ENCODE results near the gene SCGB1A1.
"Not testable (repeated sequence)": the region's sequence is repeated elsewhere in the genome, so short reads cannot be mapped to it uniquely, and the experiment has no call there.

SCGB1A1 gene

DNA sequence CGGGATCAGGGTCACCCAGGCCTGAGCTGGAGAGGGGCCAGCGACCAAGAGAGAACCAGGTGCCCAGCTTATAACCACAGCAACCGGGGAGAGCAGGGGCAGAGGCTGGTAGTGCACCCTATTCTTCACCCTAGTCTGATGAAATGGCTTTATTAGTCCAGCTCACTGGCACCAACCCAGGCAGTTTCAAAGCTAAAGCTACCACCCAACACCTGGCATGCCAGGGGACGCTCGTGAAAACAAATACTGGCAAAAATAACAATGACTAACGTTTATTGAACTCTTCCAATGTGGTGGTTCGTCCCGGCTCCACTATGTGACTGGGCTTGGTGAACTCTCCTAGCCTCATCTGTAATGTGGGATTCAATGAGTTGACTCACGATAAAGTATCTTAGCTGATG is 30.6 kb downstream of the SCGB1A1 start:
- no peaks in the 10 kb centered on the region for H3K9me3 ChIP-seq (ENCODE audit: severe bottlenecking)
- no peak overlapping the region for H3K4me3 ChIP-seq (ENCODE audit: low read depth, low read length)
- no peaks in the 10 kb centered on the region for H3K36me3 ChIP-seq
- no peak overlapping the region for H3K27ac ChIP-seq
- DNase-seq = no peak
- TF ChIP-seq CTCF (IDR thresholded peaks at IDR 0.05; ENCODE audit: low read depth, low read length) = no peak
- no peaks in the 10 kb centered on the region for H3K27me3 ChIP-seq (ENCODE audit: insufficient read depth, low read depth, severe bottlenecking)

DNA sequence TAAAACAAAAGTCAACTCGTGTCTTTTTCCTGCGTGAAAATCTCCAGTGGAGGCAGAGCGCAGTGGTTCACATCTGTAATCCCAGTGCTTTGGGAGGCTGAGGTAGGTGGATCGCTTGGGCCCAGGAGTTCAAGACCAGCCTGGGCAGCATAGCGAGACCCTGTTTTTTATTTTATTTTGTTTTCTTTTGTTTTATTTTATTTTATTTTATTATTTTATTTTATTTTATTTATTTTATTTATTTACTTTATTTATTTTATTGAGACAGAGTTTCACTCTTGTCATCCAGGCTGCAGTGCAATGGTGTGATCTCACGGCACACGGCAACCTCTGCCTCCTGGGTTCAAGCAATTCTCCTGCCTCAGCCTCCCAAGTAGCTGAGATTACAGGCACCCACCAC is 31.1 kb downstream of the SCGB1A1 start:
- not testable (repeated sequence) for H3K27ac ChIP-seq; H3K9me3 ChIP-seq (ENCODE audit: severe bottlenecking); H3K27me3 ChIP-seq (ENCODE audit: insufficient read depth, low read depth, severe bottlenecking); H3K4me3 ChIP-seq (ENCODE audit: low read depth, low read length); DNase-seq; H3K36me3 ChIP-seq

DNA sequence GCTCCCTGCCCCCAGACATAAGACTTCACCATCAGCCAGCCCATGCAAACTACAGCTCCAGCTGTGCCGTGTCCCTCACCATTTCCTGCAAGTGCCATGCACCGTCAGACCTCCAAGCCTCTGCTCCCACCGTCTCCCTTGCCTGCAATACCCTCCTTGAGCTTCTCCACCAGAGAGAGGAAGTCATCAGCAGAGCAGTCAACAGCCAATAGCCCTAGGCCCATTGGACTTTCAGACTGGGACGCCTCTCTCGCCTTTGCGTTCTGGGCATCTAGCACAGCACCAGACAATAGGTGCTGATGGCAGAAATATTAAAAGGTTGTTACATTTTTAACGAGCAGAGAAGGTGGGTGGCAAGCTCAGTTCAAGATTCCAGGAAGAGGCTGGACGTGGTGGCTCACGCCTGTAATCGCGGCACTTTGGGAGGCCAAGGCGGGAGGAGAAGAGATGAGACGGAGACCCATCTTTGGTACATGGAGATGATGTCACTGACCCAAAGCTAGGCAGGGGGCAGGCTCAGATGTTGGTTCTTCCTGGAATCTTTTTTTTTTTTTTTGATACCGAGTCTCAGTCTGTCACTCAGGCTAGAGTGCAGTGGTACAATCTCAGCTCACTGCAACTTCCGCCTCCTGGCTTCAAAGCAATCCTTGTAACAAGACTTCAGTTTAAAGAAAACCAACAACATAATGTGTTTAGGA is 31.9 kb downstream of the SCGB1A1 start:
- no peaks in the 10 kb centered on the region for H3K36me3 ChIP-seq
- no peaks in the 10 kb centered on the region for H3K9me3 ChIP-seq (ENCODE audit: severe bottlenecking)
- H3K27ac ChIP-seq = no peak overlapping the region
- H3K4me3 ChIP-seq (ENCODE audit: low read depth, low read length) = no peak overlapping the region
- no peak for TF ChIP-seq CTCF (IDR thresholded peaks at IDR 0.05; ENCODE audit: low read depth, low read length)
- no peak for DNase-seq
- no peaks in the 10 kb centered on the region for H3K27me3 ChIP-seq (ENCODE audit: insufficient read depth, low read depth, severe bottlenecking)

DNA sequence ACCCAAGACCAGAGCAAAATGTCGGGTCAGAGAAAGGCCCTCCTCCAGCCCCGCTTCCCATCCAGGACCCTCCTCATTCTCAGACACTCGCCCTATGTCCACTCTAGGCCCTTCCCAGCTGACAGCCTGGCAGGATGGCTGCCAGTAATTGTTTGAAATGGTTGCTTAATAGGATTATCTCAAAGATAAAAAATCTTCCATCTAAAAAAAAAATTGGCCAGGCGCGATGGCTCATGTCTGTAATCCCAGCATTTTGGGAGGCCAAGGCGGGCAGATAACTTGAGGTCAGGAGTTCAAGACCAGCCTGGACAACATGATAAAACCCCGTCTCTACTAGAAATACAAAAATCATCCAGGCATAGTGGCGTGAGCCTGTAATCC is 32.4 kb downstream of the SCGB1A1 start:
- DNase-seq = no peak
- no peak overlapping the region for H3K4me3 ChIP-seq (ENCODE audit: low read depth, low read length)
- TF ChIP-seq CTCF (IDR thresholded peaks at IDR 0.05; ENCODE audit: low read depth, low read length) = no peak
- H3K27me3 ChIP-seq (ENCODE audit: insufficient read depth, low read depth, severe bottlenecking) = no peaks in the 10 kb centered on the region
- no peak overlapping the region for H3K27ac ChIP-seq
- no peaks in the 10 kb centered on the region for H3K9me3 ChIP-seq (ENCODE audit: severe bottlenecking)
- no peaks in the 10 kb centered on the region for H3K36me3 ChIP-seq

GRCh38 chr11:62452261-62452660 is 33.4 kb downstream of the SCGB1A1 start:
- DNase-seq = no peak
- H3K27ac ChIP-seq = no peak overlapping the region
- H3K27me3 ChIP-seq (ENCODE audit: insufficient read depth, low read depth, severe bottlenecking) = no peaks in the 10 kb centered on the region
- no peak overlapping the region for H3K4me3 ChIP-seq (ENCODE audit: low read depth, low read length)
- no peak for TF ChIP-seq CTCF (IDR thresholded peaks at IDR 0.05; ENCODE audit: low read depth, low read length)
- H3K9me3 ChIP-seq (ENCODE audit: severe bottlenecking) = no peaks in the 10 kb centered on the region
- H3K36me3 ChIP-seq = no peaks in the 10 kb centered on the region

DNA sequence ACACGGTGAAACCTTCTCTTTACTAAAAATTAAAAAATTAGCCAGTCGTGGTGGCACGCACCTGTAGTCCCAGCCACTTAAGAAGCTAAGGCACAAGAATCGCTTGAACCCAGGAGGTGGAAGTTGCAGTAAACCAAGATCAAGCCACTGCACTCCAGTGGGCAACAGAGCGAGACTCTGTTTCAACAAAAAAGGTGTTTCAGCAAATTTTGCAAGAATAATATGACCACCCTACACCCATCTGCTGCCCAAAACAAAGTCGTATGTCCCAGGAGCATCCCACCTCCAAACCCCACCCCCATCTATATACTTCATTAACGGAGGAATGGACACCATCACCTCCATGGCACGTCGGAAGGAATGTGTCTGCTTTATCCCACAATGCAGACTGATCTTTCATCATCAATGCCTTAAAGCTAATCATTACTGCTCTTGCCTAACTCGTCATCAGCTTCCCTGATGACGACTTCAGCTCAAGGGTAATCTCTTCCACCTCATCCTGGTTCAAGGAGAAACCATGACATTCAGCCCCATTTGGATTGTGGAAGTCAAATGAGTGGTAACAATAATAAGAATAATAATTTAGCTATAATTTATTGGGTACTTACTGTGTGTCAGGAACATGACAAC is 34.1 kb downstream of the SCGB1A1 start:
- Histone ChIP-seq H3K27me3 (ENCODE audit: insufficient read depth, low read depth, severe bottlenecking) (no peaks in the 10 kb centered on the region), H3K27ac (no peak overlapping the region), H3K4me3 (ENCODE audit: low read depth, low read length) (no peak overlapping the region), H3K36me3 (no peaks in the 10 kb centered on the region), H3K9me3 (ENCODE audit: severe bottlenecking) (no peaks in the 10 kb centered on the region)
- no peak for TF ChIP-seq CTCF (IDR thresholded peaks at IDR 0.05; ENCODE audit: low read depth, low read length)
- DNase-seq = no peak

Measured in WERI-Rb-1 (cell line).